Suprapubic skin (tissue), 4 donors: Measurements from ENCODE around the gene PTPN1. TPM values are rescaled to one million over a fixed set of nuclear protein-coding genes. Genes with fewer than 3 reads are reported as not detected.

Experiments used
- DNase-seq, 2 donors: peaks; one replicate each; pipeline ENCODE4 v3.0.0-alpha.2; 2019; ENCODE audit warnings: low spot score in 2 of 2
- H3K27ac ChIP-seq: fragments of 200-600 bp; sonication (generic); one replicate; pipeline ENCODE4 v1.5.1; 2019
- H3K27me3 ChIP-seq: fragments of 200-600 bp; sonication (generic); one replicate; pipeline ENCODE4 v1.5.1; 2019
- H3K36me3 ChIP-seq: fragments of 200-600 bp; sonication (generic); one replicate; pipeline ENCODE4 v1.5.1; 2019
- H3K4me1 ChIP-seq: fragments of 200-600 bp; sonication (generic); one replicate; pipeline ENCODE4 v1.5.1; 2019
- H3K4me3 ChIP-seq: fragments of 200-600 bp; sonication (generic); one replicate; pipeline ENCODE4 v1.5.1; 2019; ENCODE audit warnings: mild to moderate bottlenecking
- H3K9me3 ChIP-seq: fragments of 200-600 bp; sonication (generic); one replicate; pipeline ENCODE4 v1.5.1; 2019
- CTCF ChIP-seq, 2 donors: fragments of 200-600 bp in 1 of 2; fragments of 450-650 bp in 1 of 2; sonication (generic) in 1 of 2; IDR thresholded peaks; one replicate each; pipeline ENCODE4 v1.5.1; 2016 to 2019; ENCODE audit warnings: antibody characterized with exemption in 2 of 2, mild to moderate bottlenecking in 1 of 2, moderate library complexity in 1 of 2
- EP300 ChIP-seq: sonication (generic); formaldehyde crosslinking; IDR thresholded peaks from one replicate; pipeline ENCODE4 v1.6.1; 2017; ENCODE audit warnings: antibody characterized with exemption
- POLR2A ChIP-seq, 2 donors: fragments of 450-650 bp; IDR thresholded peaks; one replicate each; pipeline ENCODE4 v1.6.1; 2017; ENCODE audit warnings: antibody characterized with exemption in 2 of 2, mild to moderate bottlenecking in 2 of 2, moderate library complexity in 2 of 2
- POLR2AphosphoS5 ChIP-seq, 3 donors: sonication (generic); formaldehyde crosslinking; IDR thresholded peaks; one replicate each; pipeline ENCODE4 v1.6.1; 2017; ENCODE audit warnings: antibody characterized with exemption in 3 of 3
- WGBS: methylation state at CpG from one replicate; pipeline ENCODE4 v1.1.5; 2018; 5-methylcytosine and 5-hydroxymethylcytosine counted together
- total RNA-seq, 4 donors: library from RNA; depleted of rRNA; stranded (reverse); fragments of >200 nt; gene quantifications; one replicate each; pipeline ENCODE4 v1.1.0, GENCODE V29; 2016

Gene PTPN1
- total RNA-seq, 4 donors from 2014 or later = 33.4 to 40.9 (median 36.2) TPM

DNA sequence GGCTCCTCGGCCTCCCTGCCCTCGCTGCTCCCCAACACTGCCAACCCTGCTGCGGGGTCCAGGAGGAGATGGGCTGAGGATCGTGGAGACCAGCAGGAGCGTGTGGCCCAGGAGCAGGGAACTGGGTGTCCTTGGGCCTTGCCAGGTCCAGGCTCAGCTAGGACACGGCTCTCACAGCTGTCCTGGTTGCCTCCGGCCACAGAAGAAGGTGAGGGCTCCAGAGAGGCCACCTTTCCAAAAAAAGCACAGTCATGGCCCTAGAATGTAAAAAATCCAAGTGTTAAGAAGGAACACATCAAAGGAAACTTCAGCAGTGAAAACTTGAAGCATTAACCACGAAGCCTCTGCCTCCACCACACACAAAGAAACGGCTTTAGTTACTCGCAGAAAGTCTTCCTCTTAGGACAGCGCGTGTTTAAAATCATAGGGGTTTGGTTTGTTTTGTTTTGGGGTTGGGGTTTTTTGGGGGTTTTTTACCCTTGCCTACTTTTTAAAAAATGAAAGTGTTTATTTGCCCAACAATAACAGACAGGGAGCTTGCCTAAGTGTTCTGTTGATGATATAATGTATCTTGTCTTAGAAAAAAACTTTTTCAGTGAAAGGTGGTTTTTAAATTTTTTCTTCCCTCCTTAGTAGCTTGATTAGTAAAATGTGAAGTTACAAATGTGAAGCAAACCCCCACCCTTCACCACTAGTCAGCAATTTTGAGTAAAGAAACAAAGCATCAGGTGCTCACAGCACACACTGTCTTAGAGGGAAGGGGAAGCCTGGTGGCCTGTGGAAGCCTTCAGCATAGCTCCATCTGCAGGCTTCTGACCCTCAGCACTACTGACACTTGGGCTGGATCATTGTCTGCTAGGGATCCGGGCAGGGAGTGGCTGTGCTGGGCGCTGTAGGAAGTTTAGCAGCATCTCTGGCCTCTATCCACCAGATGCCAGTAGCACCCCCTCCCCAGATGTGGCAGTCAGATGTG lies 60.0 kb downstream of the PTPN1 start:
- TF ChIP-seq POLR2AphosphoS5 (IDR thresholded peaks at IDR 0.05) (no peak), EP300 (no peak), POLR2A (IDR thresholded peaks at IDR 0.05) (no peak), CTCF (IDR thresholded peaks at IDR 0.05) (no peak)
- peaks cover 20% of the 10 kb centered on the region for H3K4me1 ChIP-seq
- no peak overlapping the region for H3K4me3 ChIP-seq
- DNase-seq = peak in 1 of 2 donors; percentile 73
- H3K27me3 ChIP-seq = no peaks in the 10 kb centered on the region
- H3K27ac ChIP-seq = no peak overlapping the region
- H3K9me3 ChIP-seq = no peaks in the 10 kb centered on the region
- H3K36me3 ChIP-seq = peaks cover 47% of the 10 kb centered on the region
- 86% methylated on average over 13 of the region's 14 CpGs for WGBS

- peaks cover 26% of the 10 kb centered on the region for H3K4me1 ChIP-seq
- H3K4me3 ChIP-seq = no peak overlapping the region
- H3K27me3 ChIP-seq = no peaks in the 10 kb centered on the region
- H3K27ac ChIP-seq = no peak overlapping the region
- 83% methylated on average over 2 of the region's 2 CpGs for WGBS
- no peak for TF ChIP-seq POLR2A (IDR thresholded peaks at IDR 0.05)
- H3K9me3 ChIP-seq = no peaks in the 10 kb centered on the region
- no peak for DNase-seq
- H3K36me3 ChIP-seq = peaks cover 43% of the 10 kb centered on the region
Measured at GRCh38 chr20:50571466-50571865, 61.3 kb downstream of the PTPN1 start.

DNA sequence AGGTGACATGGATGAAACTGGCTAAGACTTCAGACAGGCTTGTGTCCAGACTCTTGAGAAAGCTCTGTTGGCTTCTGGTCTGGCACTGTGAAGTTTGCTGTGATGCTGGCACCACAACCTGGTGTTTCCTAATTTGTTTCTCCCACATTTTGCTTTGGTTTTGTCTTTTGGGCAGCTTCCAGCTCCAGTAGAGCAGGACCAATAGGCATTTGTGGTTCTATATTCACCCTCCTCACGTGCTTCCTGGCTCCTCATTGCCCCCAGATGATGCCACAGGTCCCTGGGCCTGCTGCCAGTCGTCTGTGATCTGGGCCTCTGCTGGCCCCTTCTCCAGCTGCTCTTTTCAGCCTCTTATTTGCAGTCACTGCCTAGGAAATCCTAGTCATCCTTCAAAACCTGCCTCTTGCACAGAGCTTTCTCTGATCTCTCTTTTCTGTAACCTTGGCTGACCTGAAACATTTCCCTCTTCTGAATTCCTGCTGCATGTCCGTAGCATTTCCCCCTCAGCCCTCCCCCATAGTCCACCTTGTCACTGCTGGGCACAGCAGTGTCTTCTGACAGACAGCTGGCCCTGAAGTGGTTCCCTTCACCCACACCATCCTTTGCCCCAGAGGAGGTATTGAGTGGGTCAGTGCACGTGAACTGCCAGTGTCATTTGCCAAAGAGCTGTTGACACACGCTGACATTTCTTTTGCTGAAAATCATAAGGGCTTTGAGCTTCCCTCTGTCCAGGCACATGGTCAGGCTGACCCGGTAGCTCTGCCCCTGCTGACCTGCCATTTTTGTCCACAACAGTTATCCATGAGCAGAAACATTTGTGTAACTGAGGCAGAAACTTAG lies 63.0 kb downstream of the PTPN1 start:
- DNase-seq = peak in 1 of 2 donors; percentile 76
- Histone ChIP-seq H3K9me3 (no peaks in the 10 kb centered on the region), H3K36me3 (peaks cover 46% of the 10 kb centered on the region), H3K27ac (peak overlapping the region; percentile 26), H3K4me1 (peaks cover 32% of the 10 kb centered on the region), H3K27me3 (no peaks in the 10 kb centered on the region), H3K4me3 (no peak overlapping the region)
- TF ChIP-seq CTCF (IDR thresholded peaks at IDR 0.05) (no peak), POLR2AphosphoS5 (IDR thresholded peaks at IDR 0.05) (peak in 2 of 3 donors; percentile 9 to 51)
- WGBS = 54% methylated on average over 6 of the region's 6 CpGs

DNA sequence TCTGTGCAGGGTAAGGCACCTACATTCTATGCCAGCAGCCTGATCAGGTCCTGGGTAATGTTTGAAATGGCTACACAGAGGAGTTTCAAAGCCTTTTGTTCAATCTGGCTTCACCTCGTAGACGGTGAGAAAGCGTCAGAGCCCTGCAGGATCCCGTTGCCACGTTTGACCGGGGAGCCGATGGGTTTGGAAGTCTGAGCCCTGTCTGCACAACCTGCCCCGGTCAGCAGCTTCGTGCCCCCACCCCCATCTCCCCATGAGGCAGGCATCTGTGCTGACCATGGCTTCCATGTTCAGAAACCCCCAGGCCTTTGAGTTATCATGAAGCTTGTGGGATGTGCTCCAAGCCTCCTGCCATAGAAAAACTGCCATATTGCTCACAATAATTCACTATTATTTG lies 63.9 kb downstream of the PTPN1 start:
- DNase-seq = peak in 1 of 2 donors; percentile 66
- H3K36me3 ChIP-seq = peaks cover 46% of the 10 kb centered on the region
- 87% methylated on average over 9 of the region's 9 CpGs for WGBS
- no peaks in the 10 kb centered on the region for H3K9me3 ChIP-seq
- TF ChIP-seq CTCF (IDR thresholded peaks at IDR 0.05) = no peak
- TF ChIP-seq EP300 = no peak
- TF ChIP-seq POLR2A (IDR thresholded peaks at IDR 0.05) = no peak
- no peak for TF ChIP-seq POLR2AphosphoS5 (IDR thresholded peaks at IDR 0.05)
- no peaks in the 10 kb centered on the region for H3K27me3 ChIP-seq
- H3K4me1 ChIP-seq = peaks cover 32% of the 10 kb centered on the region
- H3K4me3 ChIP-seq = no peak overlapping the region
- no peak overlapping the region for H3K27ac ChIP-seq

- 94% methylated on average over 5 of the region's 5 CpGs for WGBS
- H3K4me3 ChIP-seq = no peak overlapping the region
- H3K4me1 ChIP-seq = peaks cover 32% of the 10 kb centered on the region
- no peaks in the 10 kb centered on the region for H3K27me3 ChIP-seq
- DNase-seq = peak in 1 of 2 donors; percentile 41
- no peak for TF ChIP-seq POLR2AphosphoS5 (IDR thresholded peaks at IDR 0.05)
- TF ChIP-seq CTCF (IDR thresholded peaks at IDR 0.05) = no peak
- no peak for TF ChIP-seq EP300
- TF ChIP-seq POLR2A (IDR thresholded peaks at IDR 0.05) = no peak
- no peak overlapping the region for H3K27ac ChIP-seq
- no peaks in the 10 kb centered on the region for H3K9me3 ChIP-seq
- peaks cover 46% of the 10 kb centered on the region for H3K36me3 ChIP-seq
Measured at GRCh38 chr20:50574586-50574985, 64.4 kb downstream of the PTPN1 start.
